Thyroid gland (tissue), 4 donors: ENCODE data around the gene PRB3.

Experiments used
- CTCF ChIP-seq, 6 experiments: fragments of 200-600 bp in 3 of 6; fragments of 450-650 bp in 3 of 6; sonication (generic) in 3 of 6; IDR thresholded peaks; one replicate each; pipeline ENCODE4 v1.5.1; 2016 to 2019; ENCODE audit warnings: antibody characterized with exemption in 6 of 6, mild to moderate bottlenecking in 2 of 6, inconsistent platforms in 1 of 6, moderate library complexity in 1 of 6
- POLR2A ChIP-seq, 2 donors: fragments of 450-650 bp; IDR thresholded peaks; one replicate each; pipeline ENCODE4 v1.6.1; 2017; ENCODE audit warnings: antibody characterized with exemption in 2 of 2, mild to moderate bottlenecking in 2 of 2, moderate library complexity in 1 of 2

- TF ChIP-seq CTCF (IDR thresholded peaks at IDR 0.05): no peak
- TF ChIP-seq POLR2A (IDR thresholded peaks at IDR 0.05): no peak
Measured at GRCh38 chr12:11310336-11310735, 40.8 kb upstream of the PRB3 start, which contains the start of gene PRB4.
